Raji (cell line): ENCODE results near the gene ACCS.

Source experiments
- POLR2A ChIP-seq: IDR thresholded peaks from 2 replicates; pipeline ENCODE4 v1.6.1; 2011; ENCODE audit warnings: low read depth, low read length, control low read depth; ENCODE audit not compliant: insufficient read depth

Gene ACCS

DNA sequence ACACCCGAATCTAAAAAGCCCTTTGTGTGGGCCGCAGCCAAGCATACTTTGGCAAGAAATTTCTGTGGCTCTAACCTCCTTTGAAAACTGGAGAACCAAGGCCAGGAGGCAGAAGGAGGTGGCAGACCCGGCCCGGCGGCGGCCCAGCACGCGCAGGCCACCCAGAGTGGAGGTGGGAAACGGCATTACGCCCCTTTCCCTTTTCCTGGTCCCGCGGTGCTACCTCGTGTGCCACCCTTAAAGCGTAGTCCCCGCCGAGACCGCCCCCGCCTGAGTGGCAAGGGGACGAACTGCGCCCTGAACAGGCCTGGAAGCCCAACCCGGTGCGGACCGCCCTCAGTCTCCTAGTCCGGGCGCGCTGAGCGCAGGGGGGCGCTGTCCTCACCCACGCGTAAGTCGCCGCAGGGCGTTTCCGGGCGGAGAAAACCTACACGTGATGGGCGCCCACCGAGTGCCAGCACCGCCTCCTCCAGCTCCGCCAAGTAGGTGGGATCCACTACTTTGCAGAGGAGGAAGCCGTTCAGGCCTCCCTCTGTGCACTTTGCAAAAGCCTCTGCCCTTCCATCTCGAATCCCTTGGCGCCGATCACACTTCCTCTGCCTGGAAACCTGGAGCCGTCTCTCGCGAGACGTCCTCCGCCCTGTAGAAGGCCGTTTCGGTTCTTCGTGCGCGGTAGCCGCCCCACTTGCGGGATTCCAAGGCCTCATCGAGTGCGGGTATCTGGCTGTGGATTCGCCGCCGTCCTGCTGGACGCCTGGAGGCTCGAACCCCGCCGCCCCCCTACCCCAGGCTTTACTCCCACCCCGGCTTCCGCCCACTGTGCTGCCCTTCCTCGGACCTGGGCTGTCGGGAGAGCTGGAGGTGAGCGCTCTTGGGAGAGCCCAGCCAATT is at the start of gene ACCS:
ACCS (plus strand) TSS at position 430 of the 891 bp plus-strand sequence. CDS start 1,358 bp downstream, outside the sequence.
- TF ChIP-seq POLR2A, result no peak

GRCh38 chr11:44016546-44017442 is 49.3 kb upstream of the ACCS start:
- no peak for TF ChIP-seq POLR2A

- no peak for TF ChIP-seq POLR2A
These were observed 48.5 kb upstream of the ACCS start for GRCh38 chr11:44017443-44018126.

DNA sequence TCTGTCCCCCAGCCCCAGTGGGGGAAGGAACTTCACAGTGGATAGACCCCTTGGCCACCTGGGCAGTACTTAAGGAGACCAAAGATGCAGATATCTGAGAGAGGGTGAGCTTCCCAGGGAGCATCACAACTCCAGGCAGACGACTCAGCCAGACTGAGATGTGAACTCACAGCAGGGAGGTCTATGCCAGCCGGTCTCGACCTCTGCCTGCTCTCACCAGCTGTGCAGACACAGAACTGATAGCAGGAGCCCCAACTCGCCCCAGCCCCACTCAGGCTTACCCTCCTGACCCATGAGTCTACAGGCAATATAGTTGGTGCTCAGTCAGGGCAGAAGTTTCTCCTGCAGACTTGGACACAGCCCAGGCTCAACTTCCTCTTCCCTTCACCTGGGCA is 47.9 kb upstream of the ACCS start:
- TF ChIP-seq POLR2A, result no peak

DNA sequence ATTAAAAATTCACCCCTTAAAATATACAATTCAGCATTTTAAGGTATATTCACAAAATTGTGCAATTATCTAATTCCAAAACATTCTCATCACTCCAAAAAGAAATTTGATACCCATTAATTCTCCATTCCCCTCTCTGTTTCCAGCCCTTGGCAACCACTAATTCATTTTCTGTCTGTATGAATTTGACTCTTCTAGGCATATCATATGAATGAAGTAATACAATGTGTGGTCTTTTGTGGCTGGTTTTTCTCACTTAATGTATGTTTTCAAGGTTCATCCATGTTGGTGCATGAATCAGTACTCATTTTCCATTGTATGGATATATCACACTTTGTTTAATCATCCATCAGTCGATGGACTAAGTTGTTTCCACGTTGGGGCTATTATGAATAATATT is 47.2 kb upstream of the ACCS start:
- TF ChIP-seq POLR2A, result no peak

GRCh38 chr11:44024977-44025376 is 41.1 kb upstream of the ACCS start:
- no peak for TF ChIP-seq POLR2A

- no peak for TF ChIP-seq POLR2A
These were observed 40.3 kb upstream of the ACCS start for GRCh38 chr11:44025727-44026126.

DNA sequence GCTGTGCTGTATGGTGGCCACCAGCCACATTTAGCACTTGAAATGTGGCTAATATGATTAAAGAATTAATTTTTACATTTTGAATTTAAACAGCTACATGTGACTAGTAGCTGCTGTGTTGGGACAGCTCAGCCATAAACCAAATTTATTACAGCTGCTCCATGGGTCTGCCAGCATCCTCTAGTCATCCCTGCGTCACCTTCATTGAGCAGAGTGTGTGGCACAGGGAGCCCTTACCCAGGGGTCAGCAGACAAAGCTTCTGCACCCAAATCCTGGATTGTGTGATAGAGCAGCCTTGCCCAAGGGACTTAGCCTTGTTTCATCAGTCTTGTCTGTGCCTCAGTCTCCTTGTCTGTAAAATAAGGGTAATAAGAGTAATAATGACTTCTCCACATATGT is 37.7 kb upstream of the ACCS start:
- no peak for TF ChIP-seq POLR2A

DNA sequence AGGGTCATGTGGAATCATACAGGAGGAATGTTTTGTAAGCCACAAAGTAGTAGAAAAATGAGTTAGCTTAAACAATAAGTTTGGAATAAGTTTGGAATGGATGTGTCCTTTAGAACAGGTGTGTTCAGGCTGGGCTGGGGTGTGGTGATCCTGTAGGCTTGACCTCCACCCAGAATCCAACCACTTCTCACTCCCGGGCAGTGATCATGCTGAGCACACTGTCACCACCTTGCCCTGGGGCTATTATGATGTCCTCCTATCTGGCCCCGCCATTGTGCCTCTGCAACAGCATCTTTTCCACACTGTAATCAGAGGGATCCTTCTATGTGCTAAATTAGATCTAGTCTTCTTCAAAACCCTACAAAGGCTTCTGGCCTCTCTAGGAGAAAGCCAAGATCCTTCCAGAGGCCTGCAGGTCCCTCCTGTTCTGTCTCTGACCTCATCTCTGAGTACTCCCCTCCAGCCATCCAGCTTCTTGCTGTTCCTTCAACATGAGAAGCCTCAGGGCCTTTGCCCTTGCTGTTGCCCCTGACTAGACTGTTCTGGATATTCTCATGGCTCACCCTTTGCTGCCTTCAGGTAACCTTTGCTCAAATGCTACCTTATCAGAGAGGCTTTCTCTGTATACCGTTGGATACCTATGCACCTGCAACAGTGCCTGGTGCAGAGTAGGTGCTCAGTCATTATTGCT is 37.1 kb upstream of the ACCS start:
- TF ChIP-seq POLR2A, result no peak

DNA sequence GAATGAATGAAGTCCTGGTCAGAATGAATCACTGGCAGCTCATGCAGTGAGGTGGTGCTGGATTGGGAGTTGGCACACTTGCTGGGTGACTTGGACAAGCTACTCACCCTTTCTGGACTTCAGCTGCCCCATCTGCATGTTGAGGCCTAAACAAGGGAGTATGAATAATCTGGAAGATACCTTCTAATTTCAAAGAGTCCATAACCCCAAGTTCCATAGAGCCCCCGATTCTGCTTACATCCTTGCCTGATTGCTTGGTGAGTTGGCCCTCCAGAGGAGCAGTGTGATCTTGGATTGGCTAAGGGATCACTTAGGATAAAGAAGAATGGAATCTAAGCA is 36.6 kb upstream of the ACCS start:
- TF ChIP-seq POLR2A, result no peak

- TF ChIP-seq POLR2A, result no peak
These were observed 35.8 kb upstream of the ACCS start for GRCh38 chr11:44029977-44030911.

DNA sequence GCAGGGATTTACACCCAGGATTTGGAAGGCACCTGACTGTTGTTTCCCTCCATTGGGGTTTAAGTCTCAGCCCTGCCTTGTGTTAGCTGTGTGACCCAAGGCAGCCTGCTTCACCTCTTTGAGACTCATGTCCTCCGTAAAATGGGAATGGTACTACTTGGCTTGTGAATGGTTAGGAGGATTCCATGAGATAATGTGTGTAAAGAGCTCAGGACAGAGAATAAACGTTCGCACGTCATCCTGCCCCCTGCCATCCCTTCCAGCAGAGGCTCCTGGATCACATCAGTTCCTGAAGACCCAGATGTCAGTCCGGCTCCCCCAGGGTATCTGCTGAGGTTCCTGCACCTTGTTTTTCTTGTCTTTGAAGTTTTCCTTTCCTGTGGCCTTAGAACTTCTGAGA is 35.1 kb upstream of the ACCS start:
- no peak for TF ChIP-seq POLR2A

DNA sequence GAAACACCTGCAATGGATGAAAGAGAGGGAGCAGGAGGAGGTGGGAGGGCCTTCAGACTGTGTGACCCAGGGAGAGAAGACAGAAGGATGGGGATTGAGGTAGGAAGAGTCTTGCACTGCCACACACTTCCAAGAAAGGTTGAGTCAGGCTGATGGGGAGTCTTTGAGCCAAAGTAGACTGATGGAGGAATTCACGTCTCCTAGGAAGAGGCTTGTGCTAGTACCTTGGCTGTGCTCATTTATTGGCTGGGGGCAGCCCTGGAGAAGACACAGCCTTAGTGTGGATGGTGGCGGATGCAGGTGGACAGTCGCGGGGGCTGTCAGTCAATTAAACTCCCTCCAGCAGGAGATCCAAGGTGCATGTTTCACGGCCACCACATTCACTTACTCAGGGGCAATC is 34.5 kb upstream of the ACCS start:
- no peak for TF ChIP-seq POLR2A
